Umbilical cord (tissue), 2 donors: ENCODE measurements around the gene B3GALT6. TPM values are rescaled to one million over a fixed set of nuclear protein-coding genes. Genes with fewer than 3 reads are reported as not detected.

ENCODE experiments used
- DNase-seq: peaks from one replicate; pipeline ENCODE4 v3.0.0-alpha.2; 2015; ENCODE audit warnings: low spot score
- total RNA-seq: library from RNA; depleted of rRNA; stranded (reverse); fragments of >200 nt; gene quantifications from one replicate; pipeline ENCODE4 v1.2.3, GENCODE V29; 2014; ENCODE audit warnings: low replicate concordance; ENCODE audit not compliant: insufficient read depth

The B3GALT6 gene
- total RNA-seq, 1 donor from 2014 or later, result 15.4 TPM

GRCh38 chr1:1215881-1216605 lies 16.0 kb upstream of the B3GALT6 start:
- DNase-seq, result no peak

- DNase-seq, result no peak
Measured at GRCh38 chr1:1216770-1217620, 15.0 kb upstream of the B3GALT6 start.

GRCh38 chr1:1217621-1218523 lies 14.2 kb upstream of the B3GALT6 start:
- no peak for DNase-seq

GRCh38 chr1:1218524-1219200 lies 13.4 kb upstream of the B3GALT6 start:
- no peak for DNase-seq

- no peak for DNase-seq
Measured at GRCh38 chr1:1219341-1219740, 12.7 kb upstream of the B3GALT6 start.

- DNase-seq, result no peak
Measured at GRCh38 chr1:1220197-1220596, 11.8 kb upstream of the B3GALT6 start.

GRCh38 chr1:1221887-1222574 lies 10.0 kb upstream of the B3GALT6 start:
- DNase-seq, result no peak

GRCh38 chr1:1222575-1223225 lies 9.3 kb upstream of the B3GALT6 start:
- DNase-seq, result no peak

GRCh38 chr1:1223321-1223720 lies 8.7 kb upstream of the B3GALT6 start:
- DNase-seq, result no peak

- DNase-seq, result no peak
Measured at GRCh38 chr1:1223891-1224290, 8.1 kb upstream of the B3GALT6 start.

- no peak for DNase-seq
Measured at GRCh38 chr1:1225238-1225845, 6.7 kb upstream of the B3GALT6 start.

- DNase-seq, result no peak
Measured at GRCh38 chr1:1225913-1226312, 6.1 kb upstream of the B3GALT6 start.

- no peak for DNase-seq
Measured at GRCh38 chr1:1226566-1227362, 5.3 kb upstream of the B3GALT6 start.

GRCh38 chr1:1227386-1227785 lies 4.7 kb upstream of the B3GALT6 start:
- DNase-seq, result no peak

- DNase-seq, result no peak
Measured at GRCh38 chr1:1228187-1228586, 3.9 kb upstream of the B3GALT6 start.

- DNase-seq, result no peak
Measured at GRCh38 chr1:1228596-1229321, 3.3 kb upstream of the B3GALT6 start.

- no peak for DNase-seq
Measured at GRCh38 chr1:1229770-1230169, 2.3 kb upstream of the B3GALT6 start.
